Endothelial cell (in vitro differentiated cells): ENCODE results near the gene CASP14. TPM values are rescaled to one million over a fixed set of nuclear protein-coding genes. Genes with fewer than 3 reads are reported as not detected.

ENCODE experiments used
- DNase-seq: peaks from one replicate; pipeline ENCODE4 v3.0.0; 2021; ENCODE audit warnings: low spot score
- H3K27ac Mint-ChIP-seq: one replicate; pipeline ENCODE4 v1.8.0; 2021; ENCODE audit warnings: mixed read lengths, inconsistent platforms; ENCODE audit not compliant: unreplicated experiment
- H3K27me3 Mint-ChIP-seq: one replicate; pipeline ENCODE4 v1.8.0; 2021; ENCODE audit warnings: mild to moderate bottlenecking, moderate library complexity, mixed read lengths, inconsistent platforms; ENCODE audit not compliant: unreplicated experiment
- H3K36me3 Mint-ChIP-seq: one replicate; pipeline ENCODE4 v1.8.0; 2021; ENCODE audit warnings: mild to moderate bottlenecking, low read depth, mixed read lengths, inconsistent platforms; ENCODE audit not compliant: unreplicated experiment
- H3K4me1 Mint-ChIP-seq: one replicate; pipeline ENCODE4 v1.8.0; 2021; ENCODE audit warnings: mild to moderate bottlenecking, mixed read lengths, inconsistent platforms; ENCODE audit not compliant: unreplicated experiment
- H3K4me3 Mint-ChIP-seq: one replicate; pipeline ENCODE4 v1.8.0; 2021; ENCODE audit warnings: mild to moderate bottlenecking, mixed read lengths, inconsistent platforms; ENCODE audit not compliant: unreplicated experiment
- H3K9me3 Mint-ChIP-seq: one replicate; pipeline ENCODE4 v1.8.0; 2021; ENCODE audit warnings: mixed read lengths, inconsistent platforms; ENCODE audit not compliant: unreplicated experiment
- CTCF ChIP-seq: fragments of 200-600 bp; sonication (generic); IDR thresholded peaks from one replicate; pipeline ENCODE4 v1.5.0; 2021; ENCODE audit warnings: antibody characterized with exemption; ENCODE audit not compliant: unreplicated experiment
- total RNA-seq: library from RNA; stranded (reverse); fragmentation: NEBNext Ultra II Directional; extraction: Animal tissue kit (Norgen Biotek cat#: 25700); gene quantifications from one replicate; pipeline ENCODE4 v1.2.1, GENCODE V29; 2021; ENCODE audit not compliant: unreplicated experiment

Gene CASP14
- total RNA-seq, 1 donor from 2014 or later = not detected

DNA sequence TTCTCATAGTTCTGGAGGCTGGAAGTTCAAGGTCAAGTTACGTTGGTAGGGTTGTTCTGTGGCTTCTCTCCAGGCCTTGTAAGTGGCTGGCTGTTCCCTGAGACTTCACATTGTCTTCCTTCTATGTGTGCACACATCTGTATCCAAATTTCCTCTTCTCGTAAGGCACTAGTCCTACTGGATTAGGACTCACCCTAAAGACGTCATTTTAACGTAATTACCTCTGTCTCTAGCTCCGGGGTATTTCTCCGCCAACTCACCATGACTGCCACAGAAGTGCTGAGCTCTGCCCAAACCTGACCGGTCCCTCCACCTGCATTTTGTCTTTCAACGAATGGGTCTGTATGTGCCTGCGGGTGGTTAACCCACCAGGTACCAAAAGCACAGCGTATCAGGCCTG, 49.2 kb downstream of the CASP14 start:
- Mint-ChIP-seq H3K4me3 (peak overlapping the region; percentile 19), H3K27me3 (peaks cover 13% of the 10 kb centered on the region), H3K4me1 (peaks cover 10% of the 10 kb centered on the region), H3K9me3 (peaks cover 1% of the 10 kb centered on the region), H3K27ac (no peak overlapping the region), H3K36me3 (no peaks in the 10 kb centered on the region)
- no peak for DNase-seq
- TF ChIP-seq CTCF = no peak

DNA sequence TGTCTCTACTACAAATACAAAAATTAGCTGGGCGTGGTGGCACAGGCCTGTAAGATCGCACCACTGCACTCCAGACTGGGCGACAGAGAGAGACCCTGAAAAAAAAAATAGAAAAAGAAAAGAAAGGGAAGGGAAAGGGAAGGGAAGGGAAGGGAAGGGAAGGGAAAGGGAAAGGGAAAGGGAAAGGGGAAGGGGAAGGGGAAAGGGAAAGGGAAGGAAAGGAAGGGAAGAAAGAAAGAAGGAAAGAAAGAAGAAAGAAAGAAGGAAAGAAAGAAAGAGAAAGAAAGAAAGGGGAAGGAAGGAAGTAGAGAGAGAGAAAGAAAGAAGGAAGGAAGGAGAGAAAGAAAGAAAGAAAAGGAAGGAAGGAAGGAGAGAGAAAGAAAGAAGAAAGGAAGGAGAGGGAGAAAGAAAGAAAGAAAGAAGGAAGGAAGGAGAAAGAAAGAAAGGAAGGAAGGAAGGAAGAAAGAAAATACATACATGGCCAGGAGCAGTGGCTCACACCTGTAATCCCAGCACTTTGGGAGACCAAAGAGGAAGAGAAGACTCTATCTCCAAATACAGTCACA, 49.8 kb downstream of the CASP14 start:
- Mint-ChIP-seq H3K4me3 (no peak overlapping the region), H3K27ac (no peak overlapping the region), H3K9me3 (peaks cover 4% of the 10 kb centered on the region), H3K27me3 (peaks cover 15% of the 10 kb centered on the region), H3K36me3 (no peaks in the 10 kb centered on the region), H3K4me1 (peaks cover 10% of the 10 kb centered on the region)
- no peak for TF ChIP-seq CTCF
- no peak for DNase-seq

GRCh38 chr19:15101479-15102082, 52.3 kb downstream of the CASP14 start:
- peak; percentile 59 for DNase-seq
- Mint-ChIP-seq H3K4me3 (peak overlapping the region; percentile 5), H3K27me3 (peaks cover 15% of the 10 kb centered on the region), H3K4me1 (peaks cover 10% of the 10 kb centered on the region), H3K27ac (peak overlapping the region; percentile 16), H3K36me3 (no peaks in the 10 kb centered on the region), H3K9me3 (peaks cover 4% of the 10 kb centered on the region)
- TF ChIP-seq CTCF = peak; percentile 80

GRCh38 chr19:15104003-15104402, 54.7 kb downstream of the CASP14 start:
- Mint-ChIP-seq H3K4me1 (peaks cover 20% of the 10 kb centered on the region), H3K9me3 (peaks cover 4% of the 10 kb centered on the region)
- no peak for TF ChIP-seq CTCF

GRCh38 chr19:15104411-15104810, 55.1 kb downstream of the CASP14 start:
- no peak for TF ChIP-seq CTCF
- Mint-ChIP-seq H3K27ac (no peak overlapping the region), H3K4me3 (no peak overlapping the region), H3K9me3 (peaks cover 4% of the 10 kb centered on the region), H3K27me3 (peaks cover 17% of the 10 kb centered on the region), H3K4me1 (peaks cover 20% of the 10 kb centered on the region), H3K36me3 (peaks cover 7% of the 10 kb centered on the region)
- DNase-seq = no peak

More at GRCh38 chr19:15104003-15104402, 54.7 kb downstream of the CASP14 start:
- no peak for DNase-seq
- peaks cover 17% of the 10 kb centered on the region for H3K27me3 Mint-ChIP-seq
- peaks cover 7% of the 10 kb centered on the region for H3K36me3 Mint-ChIP-seq
- no peak overlapping the region for H3K27ac Mint-ChIP-seq
- no peak overlapping the region for H3K4me3 Mint-ChIP-seq
